Measurements from ENCODE around the gene SMARCC1.

The SMARCC1 gene

GRCh38 chr3:47794544-47794943 lies 12.9 kb upstream of the SMARCC1 start (continued):
- no peak for TF ChIP-seq ZSCAN4 (tag by site-specific recombination; IDR thresholded peaks at IDR 0.05)
- no peak for TF ChIP-seq ZNF555 (tag by site-specific recombination; conservative IDR thresholded peaks at IDR 0.05)
- no peak for TF ChIP-seq TSHZ1 (tag by site-specific recombination; IDR thresholded peaks at IDR 0.05; ENCODE audit: borderline replicate concordance)
- TF ChIP-seq ZNF707 (tag by site-specific recombination; IDR thresholded peaks at IDR 0.05): no peak
- no peak for TF ChIP-seq ZBTB26 (tag by site-specific recombination; optimal IDR thresholded peaks at IDR 0.05)
- TF ChIP-seq ZNF548 (tag by site-specific recombination; IDR thresholded peaks at IDR 0.05): no peak
- no peak for TF ChIP-seq ZNF26 (tag by site-specific recombination; IDR thresholded peaks at IDR 0.05)
- no peak for TF ChIP-seq ZNF157 (tag by site-specific recombination; IDR thresholded peaks at IDR 0.05)
- TF ChIP-seq ZNF248 (tag by site-specific recombination; IDR thresholded peaks at IDR 0.05): no peak

GRCh38 chr3:47792699-47793098 lies 11.0 kb upstream of the SMARCC1 start:
- H3K4me1 ChIP-seq (ENCODE audit: control insufficient read depth, insufficient read depth, low read length): no peaks in the 10 kb centered on the region

GRCh38 chr3:47791193-47791855 lies 9.6 kb upstream of the SMARCC1 start:
- TF ChIP-seq ZNF664 (tag by site-specific recombination; IDR thresholded peaks at IDR 0.05) (0 out of 2 replicates have a peak, but pooled peaks have one; percentile 14), ZNF639 (tag by site-specific recombination; IDR thresholded peaks at IDR 0.05) (no peak)
- Histone ChIP-seq H3K27ac (ENCODE audit: extremely low read depth, low read depth, low read length) (no peak overlapping the region), H3K4me1 (ENCODE audit: control insufficient read depth, insufficient read depth, low read length) (no peaks in the 10 kb centered on the region), H3K9me3 (ENCODE audit: control insufficient read depth, insufficient read depth, low read depth, low read length) (no peaks in the 10 kb centered on the region), H3K4me3 (ENCODE audit: low read depth, low read length) (no peak overlapping the region), H3K36me3 (ENCODE audit: control insufficient read depth in 2 of 2, insufficient read depth in 1 of 2, low read length in 2 of 2) (no peaks in the 10 kb centered on the region)
- ChIA-PET POLR2A (no interaction called here), CTCF (no interaction called here)

More at GRCh38 chr3:47792699-47793098, 11.0 kb upstream of the SMARCC1 start:
- ChIA-PET CTCF (interaction anchor here (0.7 kb wide), 1 partner anchor 322 kb away, joined by 3 read pairs; no protein-coding TSS in a partner anchor), POLR2A (interaction anchor here (0.7 kb wide), 1 partner anchor 172 kb away, joined by 3 read pairs; no protein-coding TSS in a partner anchor)
- Histone ChIP-seq H3K9me3 (ENCODE audit: control insufficient read depth, insufficient read depth, low read depth, low read length) (no peaks in the 10 kb centered on the region), H3K4me3 (ENCODE audit: low read depth, low read length) (no peak overlapping the region), H3K27ac (ENCODE audit: extremely low read depth, low read depth, low read length) (no peak overlapping the region), H3K36me3 (ENCODE audit: control insufficient read depth in 2 of 2, insufficient read depth in 1 of 2, low read length in 2 of 2) (no peaks in the 10 kb centered on the region)
- TF ChIP-seq SETDB1 (IDR thresholded peaks at IDR 0.05; ENCODE audit: insufficient read length, low read length) (peak; percentile 66), SALL2 (tag by site-specific recombination; IDR thresholded peaks at IDR 0.05; ENCODE audit: borderline replicate concordance) (no peak)
